Activated naive CD8-positive, alpha-beta T cell (primary cell): ENCODE data around the gene LTA.
"Not testable (repeated sequence)": the region's sequence is repeated elsewhere in the genome, so short reads cannot be mapped to it uniquely, and the experiment has no call there.

Source experiments
- H3K27ac Mint-ChIP-seq: one replicate; pipeline ENCODE4 v1.8.0; 2021; ENCODE audit warnings: mixed read lengths
- H3K27me3 Mint-ChIP-seq: one replicate; pipeline ENCODE4 v1.8.0; 2021; ENCODE audit warnings: mixed read lengths
- H3K36me3 Mint-ChIP-seq: one replicate; pipeline ENCODE4 v1.8.0; 2021; ENCODE audit warnings: mixed read lengths
- H3K4me1 Mint-ChIP-seq: one replicate; pipeline ENCODE4 v1.8.0; 2021; ENCODE audit warnings: low read depth, mixed read lengths
- H3K4me3 Mint-ChIP-seq: one replicate; pipeline ENCODE4 v1.8.0; 2021; ENCODE audit warnings: mild to moderate bottlenecking, mixed read lengths
- H3K9me3 Mint-ChIP-seq: one replicate; pipeline ENCODE4 v1.8.0; 2021; ENCODE audit warnings: low read depth, mixed read lengths

The LTA gene

GRCh38 chr6:31535538-31536324, 36.4 kb upstream of the LTA start:
- Mint-ChIP-seq H3K27ac (peak overlapping the region; percentile 68), H3K4me3 (peak overlapping the region; percentile 27), H3K9me3 (no peaks in the 10 kb centered on the region), H3K36me3 (peaks cover 19% of the 10 kb centered on the region), H3K27me3 (no peaks in the 10 kb centered on the region), H3K4me1 (peaks cover 55% of the 10 kb centered on the region)

GRCh38 chr6:31538805-31539400, 33.2 kb upstream of the LTA start:
- Mint-ChIP-seq H3K36me3 (peaks cover 19% of the 10 kb centered on the region), H3K9me3 (no peaks in the 10 kb centered on the region), H3K27ac (peak overlapping the region; percentile 91), H3K4me1 (peaks cover 54% of the 10 kb centered on the region), H3K27me3 (no peaks in the 10 kb centered on the region), H3K4me3 (peak overlapping the region; percentile 97)

GRCh38 chr6:31540640-31541039, 31.4 kb upstream of the LTA start:
- peak overlapping the region; percentile 97 for H3K4me3 Mint-ChIP-seq
- H3K4me1 Mint-ChIP-seq, result peaks cover 48% of the 10 kb centered on the region
- peaks cover 19% of the 10 kb centered on the region for H3K36me3 Mint-ChIP-seq
- peak overlapping the region; percentile 100 for H3K27ac Mint-ChIP-seq
- H3K27me3 Mint-ChIP-seq, result no peaks in the 10 kb centered on the region
- no peaks in the 10 kb centered on the region for H3K9me3 Mint-ChIP-seq

- H3K27ac Mint-ChIP-seq, result peak overlapping the region; percentile 100
- H3K36me3 Mint-ChIP-seq, result peaks cover 19% of the 10 kb centered on the region
- H3K9me3 Mint-ChIP-seq, result no peaks in the 10 kb centered on the region
- peak overlapping the region; percentile 97 for H3K4me3 Mint-ChIP-seq
- H3K27me3 Mint-ChIP-seq, result no peaks in the 10 kb centered on the region
- peaks cover 43% of the 10 kb centered on the region for H3K4me1 Mint-ChIP-seq
Observed at GRCh38 chr6:31541059-31541657, 30.9 kb upstream of the LTA start.

- peaks cover 19% of the 10 kb centered on the region for H3K36me3 Mint-ChIP-seq
- peaks cover 42% of the 10 kb centered on the region for H3K4me1 Mint-ChIP-seq
- H3K27ac Mint-ChIP-seq, result peak within 1 kb of the TSS; percentile 100
- no peaks in the 10 kb centered on the region for H3K9me3 Mint-ChIP-seq
- H3K27me3 Mint-ChIP-seq, result no peaks in the 10 kb centered on the region
- H3K4me3 Mint-ChIP-seq, result peak within 1 kb of the TSS; percentile 97
Observed at GRCh38 chr6:31541658-31542521, 30.2 kb upstream of the LTA start, which contains the start of gene DDX39B. TSS of gene DDX39B (minus strand) at chr6:31542003. CDS start at chr6:31540532, 1,471 bp downstream.

GRCh38 chr6:31543639-31544038, 28.4 kb upstream of the LTA start:
- Mint-ChIP-seq H3K27ac (no peak overlapping the region), H3K4me3 (no peak overlapping the region), H3K27me3 (no peaks in the 10 kb centered on the region), H3K4me1 (peaks cover 43% of the 10 kb centered on the region), H3K36me3 (peaks cover 18% of the 10 kb centered on the region), H3K9me3 (no peaks in the 10 kb centered on the region)

GRCh38 chr6:31544676-31545075, 27.4 kb upstream of the LTA start:
- Mint-ChIP-seq H3K4me3 (peak overlapping the region; percentile 28), H3K36me3 (peaks cover 10% of the 10 kb centered on the region), H3K4me1 (peaks cover 40% of the 10 kb centered on the region), H3K27me3 (no peaks in the 10 kb centered on the region), H3K9me3 (no peaks in the 10 kb centered on the region), H3K27ac (no peak overlapping the region)

GRCh38 chr6:31545291-31545690, 26.8 kb upstream of the LTA start:
- Mint-ChIP-seq H3K27me3 (no peaks in the 10 kb centered on the region), H3K27ac (no peak overlapping the region), H3K4me1 (peaks cover 34% of the 10 kb centered on the region), H3K4me3 (no peak overlapping the region), H3K36me3 (peaks cover 5% of the 10 kb centered on the region), H3K9me3 (no peaks in the 10 kb centered on the region)

GRCh38 chr6:31546339-31546957, 25.6 kb upstream of the LTA start, which contains the start of gene ATP6V1G2:
TSS of gene ATP6V1G2 (minus strand) at chr6:31546608. CDS start at chr6:31546559, 49 bp downstream.
- H3K27me3 Mint-ChIP-seq, result no peaks in the 10 kb centered on the region
- no peaks in the 10 kb centered on the region for H3K9me3 Mint-ChIP-seq
- H3K27ac Mint-ChIP-seq, result peak within 1 kb of the TSS; percentile 93
- peak within 1 kb of the TSS; percentile 89 for H3K4me3 Mint-ChIP-seq
- H3K36me3 Mint-ChIP-seq, result peaks cover 2% of the 10 kb centered on the region
- H3K4me1 Mint-ChIP-seq, result peaks cover 35% of the 10 kb centered on the region

- Mint-ChIP-seq H3K36me3 (peaks cover 2% of the 10 kb centered on the region), H3K9me3 (no peaks in the 10 kb centered on the region)
Observed at GRCh38 chr6:31546958-31547726, 24.9 kb upstream of the LTA start, which contains the start of gene NFKBIL1. TSS of gene NFKBIL1 (plus strand) at chr6:31547608. CDS start at chr6:31547695, 87 bp downstream.

GRCh38 chr6:31547727-31548543, 24.2 kb upstream of the LTA start:
- H3K27ac Mint-ChIP-seq, result peak overlapping the region; percentile 93
- H3K36me3 Mint-ChIP-seq, result peaks cover 2% of the 10 kb centered on the region
- peak overlapping the region; percentile 89 for H3K4me3 Mint-ChIP-seq
- peaks cover 34% of the 10 kb centered on the region for H3K4me1 Mint-ChIP-seq
- no peaks in the 10 kb centered on the region for H3K9me3 Mint-ChIP-seq
- H3K27me3 Mint-ChIP-seq, result no peaks in the 10 kb centered on the region

More at GRCh38 chr6:31546958-31547726, 24.9 kb upstream of the LTA start, which contains the start of gene NFKBIL1:
- peaks cover 36% of the 10 kb centered on the region for H3K4me1 Mint-ChIP-seq
- H3K4me3 Mint-ChIP-seq, result peak within 1 kb of the TSS; percentile 89
- peak within 1 kb of the TSS; percentile 93 for H3K27ac Mint-ChIP-seq
- no peaks in the 10 kb centered on the region for H3K27me3 Mint-ChIP-seq

- H3K36me3 Mint-ChIP-seq, result peaks cover 2% of the 10 kb centered on the region
Observed at GRCh38 chr6:31548544-31548873, 23.6 kb upstream of the LTA start.

GRCh38 chr6:31551371-31551770, 20.7 kb upstream of the LTA start:
- H3K9me3 Mint-ChIP-seq, H3K36me3 Mint-ChIP-seq, H3K27me3 Mint-ChIP-seq: not testable (repeated sequence)
- H3K27ac Mint-ChIP-seq, result peak overlapping the region; percentile 83
- H3K4me1 Mint-ChIP-seq, result peaks cover 43% of the 10 kb centered on the region
- peak overlapping the region; percentile 52 for H3K4me3 Mint-ChIP-seq

More at GRCh38 chr6:31548544-31548873, 23.6 kb upstream of the LTA start:
- Mint-ChIP-seq H3K4me3 (peak overlapping the region; percentile 31), H3K9me3 (no peaks in the 10 kb centered on the region), H3K27ac (peak overlapping the region; percentile 54), H3K4me1 (peaks cover 29% of the 10 kb centered on the region), H3K27me3 (no peaks in the 10 kb centered on the region)
